Endothelial cell of umbilical vein (primary cell): ENCODE results near the gene NSUN7. TPM values are rescaled to one million over a fixed set of nuclear protein-coding genes. Genes with fewer than 3 reads are reported as not detected.

Source experiments
- BruUV-seq: library from RNA; stranded (reverse); fragments of 400-500 nt; replicated peaks from 2 replicates; lab custom pipeline; 2021; lab: Mats Ljungman, UMichigan
- CTCF ChIA-PET: fragments of 300-600, 350-600 bp; sonication (Branson Sonifier 250); formaldehyde crosslinking; loops from one replicate; lab custom pipeline; 2021; ENCODE audit warnings: antibody characterized with exemption, inconsistent platforms; lab: Charles Lee
- POLR2A ChIA-PET: fragments of 300-600, 350-600 bp; sonication (Branson Sonifier 250); formaldehyde crosslinking; loops from one replicate; lab custom pipeline; 2021; ENCODE audit warnings: antibody characterized with exemption, inconsistent platforms; lab: Charles Lee
- DNase-seq: peaks from one replicate; pipeline ENCODE4 v3.0.0-alpha.2; 2011; ENCODE audit warnings: low read depth, low spot score
- FAIRE-seq: peaks from 2 replicates; lab custom pipeline; 2011; peaks lifted over from hg19 to GRCh38; lab: Jason Lieb, UNC
- H2AFZ ChIP-seq: 2 replicates; pipeline ENCODE4 v1.6.0; 2012; ENCODE audit warnings: low read depth, low read length, control low read depth, inconsistent platforms
- H3K27ac ChIP-seq: 2 replicates; pipeline ENCODE4 v1.5.1; 2011; ENCODE audit warnings: low read depth, mild to moderate bottlenecking, control low read depth, low read length, moderate library complexity; ENCODE audit not compliant: insufficient read depth
- H3K27me3 ChIP-seq, 2 experiments: 2 replicates each; pipeline versions ENCODE4 v1.6.0 to v1.6.1; 2011; ENCODE audit warnings: low read length in 2 of 2, mixed read lengths in 1 of 2; ENCODE audit not compliant: control insufficient read depth in 2 of 2, insufficient read depth in 2 of 2
- H3K36me3 ChIP-seq, 2 experiments: 2 replicates in 1 of 2; 3 replicates in 1 of 2; pipeline ENCODE4 v1.5.1; 2011; ENCODE audit warnings: low read length in 2 of 2, mild to moderate bottlenecking in 1 of 2, moderate library complexity in 1 of 2; ENCODE audit not compliant: control insufficient read depth in 2 of 2, insufficient read depth in 2 of 2; ENCODE audit errors: extremely low read depth in 1 of 2
- H3K4me1 ChIP-seq: 3 replicates; pipeline ENCODE4 v1.5.1; 2011; ENCODE audit warnings: mild to moderate bottlenecking, low read length; ENCODE audit not compliant: control insufficient read depth, insufficient read depth; ENCODE audit errors: extremely low read depth
- H3K4me2 ChIP-seq: 2 replicates; pipeline ENCODE4 v1.6.1; 2011; ENCODE audit warnings: low read length, control low read depth, mixed read lengths; ENCODE audit not compliant: insufficient read depth
- H3K4me3 ChIP-seq, 3 experiments: fragments of 200-600 bp in 1 of 3; sonication (generic), shearing (Covaris generic) in 1 of 3; replicated peaks in 1 of 3; 2 replicates each; pipeline ENCODE4 v1.5.1; 2011 to 2016; ENCODE audit warnings: control low read depth in 3 of 3, low read length in 3 of 3, mild to moderate bottlenecking in 2 of 3, inconsistent platforms in 1 of 3, low read depth in 1 of 3, moderate library complexity in 1 of 3; ENCODE audit not compliant: insufficient read depth in 1 of 3
- H3K79me2 ChIP-seq: 2 replicates; pipeline ENCODE4 v1.6.0; 2012; ENCODE audit warnings: low read length, inconsistent platforms; ENCODE audit not compliant: control insufficient read depth, insufficient read depth
- H3K9ac ChIP-seq: replicated peaks from 2 replicates; pipeline ENCODE3; 2011; ENCODE audit warnings: low read length, control low read depth; ENCODE audit not compliant: insufficient read depth; ENCODE audit errors: extremely low read depth
- H3K9me1 ChIP-seq: replicated peaks from 3 replicates; pipeline ENCODE4 v1.6.0; 2011; ENCODE audit warnings: mild to moderate bottlenecking, low read length; ENCODE audit not compliant: control insufficient read depth, insufficient read depth; ENCODE audit errors: extremely low read depth
- H3K9me3 ChIP-seq: replicated peaks from 2 replicates; pipeline ENCODE4 v1.5.1; 2012; ENCODE audit warnings: low read length, inconsistent platforms; ENCODE audit not compliant: control insufficient read depth, insufficient read depth
- H4K20me1 ChIP-seq: replicated peaks from 2 replicates; pipeline ENCODE3; 2011; ENCODE audit warnings: mild to moderate bottlenecking, low read length; ENCODE audit not compliant: control insufficient read depth, insufficient read depth; ENCODE audit errors: extremely low read depth
- CTCF ChIP-seq, 2 donors: IDR thresholded peaks; 1 replicate in 1 of 2; 2 replicates in 1 of 2; pipeline ENCODE4 v1.5.1; 2011; ENCODE audit warnings: low read length in 2 of 2, mild to moderate bottlenecking in 2 of 2, moderate library complexity in 2 of 2, control low read depth in 1 of 2, inconsistent platforms in 1 of 2, low read depth in 1 of 2; ENCODE audit not compliant: insufficient read depth in 1 of 2; ENCODE audit errors: extremely low read depth in 1 of 2
- EZH2 ChIP-seq: IDR thresholded peaks from 2 replicates; pipeline ENCODE4 v1.6.1; 2012; ENCODE audit warnings: borderline replicate concordance, low read depth, mild to moderate bottlenecking, moderate library complexity, low read length, inconsistent platforms; ENCODE audit not compliant: severe bottlenecking
- FOS ChIP-seq: IDR thresholded peaks from 2 replicates; pipeline ENCODE4 v1.6.1; 2011; ENCODE audit warnings: mild to moderate bottlenecking, low read length, moderate library complexity, borderline replicate concordance; ENCODE audit not compliant: insufficient read depth
- GATA2 ChIP-seq: IDR thresholded peaks from 2 replicates; pipeline ENCODE4 v1.7.0; 2011; ENCODE audit warnings: low read depth, mild to moderate bottlenecking, moderate library complexity, mixed read lengths, low read length; ENCODE audit not compliant: insufficient read length, insufficient read depth
- JUN ChIP-seq: IDR thresholded peaks from 2 replicates; pipeline ENCODE4 v1.6.1; 2011; ENCODE audit warnings: borderline replicate concordance, low read depth; ENCODE audit not compliant: insufficient read length, insufficient read depth
- MYC ChIP-seq: IDR thresholded peaks from one replicate; pipeline ENCODE4 v1.6.1; 2011; ENCODE audit warnings: mild to moderate bottlenecking, low read depth, low read length
- POLR2A ChIP-seq: IDR thresholded peaks from 2 replicates; pipeline ENCODE4 v1.6.1; 2012; ENCODE audit warnings: low read depth, mild to moderate bottlenecking, control low read depth, low read length
- POLR2AphosphoS5 ChIP-seq: IDR thresholded peaks from 2 replicates; pipeline ENCODE4 v1.6.1; 2012; ENCODE audit warnings: low read depth, mild to moderate bottlenecking, control low read depth, low read length, moderate library complexity; ENCODE audit not compliant: insufficient read depth
- dilution Hi-C: fragments of 300-500 bp; cut with MboI; formaldehyde crosslinking; loops from one replicate; pipeline ENCODE4 v1.15.0; 2019; ENCODE audit warnings: low sequenced_read_pairs; ENCODE audit not compliant: extremely low pct_ligation_motif_present
- intact Hi-C: fragments of 100-400 bp; cut with micrococcal nuclease; formaldehyde crosslinking; loops from one replicate; pipeline ENCODE4 v1.10.0; 2022
- polyA plus RNA-seq, 4 experiments: library from polyadenylated mRNA; depleted of rRNA in 3 of 4; stranded (reverse) in 3 of 4; unstranded in 1 of 4; fragments of >200 nt; gene quantifications; 2 replicates each; pipeline versions ENCODE4 v1.2.1 to v1.2.3, GENCODE V29; 2011 to 2012; ENCODE audit warnings: missing spikeins in 1 of 4
- total RNA-seq: library from RNA; stranded (reverse); gene quantifications from 2 replicates; pipeline ENCODE4 v1.2.3, GENCODE V29; 2021
- TF ChIP-seq, protein P1 (sequence below): IDR thresholded peaks from 2 replicates; pipeline ENCODE4 v1.6.1; 2011; ENCODE audit not compliant: insufficient read depth, insufficient read length

The NSUN7 gene
- total and polyA plus RNA-seq, 2 donors (not counting 3 experiments of a cell fraction or from before 2014, with no cell fraction given): 0.03 to 0.20 TPM

DNA sequence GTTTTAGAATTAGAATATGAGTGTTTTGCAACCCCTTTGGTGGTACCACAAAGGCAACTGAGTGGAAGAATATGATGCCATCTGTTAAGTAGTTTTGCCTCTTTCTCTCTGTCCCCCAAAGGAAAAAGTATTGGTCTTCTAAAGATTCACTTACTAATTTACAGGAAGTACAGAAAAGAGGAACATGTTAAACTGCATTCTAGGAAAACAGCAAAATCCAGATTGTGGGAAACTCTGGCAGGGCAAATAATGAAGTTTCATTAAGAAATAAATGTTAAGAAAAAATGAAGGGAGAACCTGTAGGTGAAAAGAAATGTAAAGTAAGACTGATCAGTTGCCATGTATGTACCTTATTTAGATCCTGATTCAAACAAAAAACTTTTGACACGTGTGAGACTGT, 39.3 kb downstream of the NSUN7 start:
- intact Hi-C loops: no loop called here
- CTCF ChIA-PET: no interaction called here
- peaks cover 11 to 13% of the 10 kb centered on the region in 2 experiments for H3K27me3 ChIP-seq
- H3K9me3 ChIP-seq: no peaks in the 10 kb centered on the region
- no TSS peak for BruUV-seq
- TF ChIP-seq GATA2 (no peak), JUN (no peak), CTCF (IDR thresholded peaks at IDR 0.05; ENCODE audit: extremely low read depth in 1 of 2, insufficient read depth in 1 of 2, low read depth in 1 of 2, low read length in 2 of 2) (no peak), POLR2A (no peak), POLR2AphosphoS5 (no peak), FOS (no peak), MYC (no peak), EZH2 (no peak)
- TF ChIP-seq, protein P1, sequence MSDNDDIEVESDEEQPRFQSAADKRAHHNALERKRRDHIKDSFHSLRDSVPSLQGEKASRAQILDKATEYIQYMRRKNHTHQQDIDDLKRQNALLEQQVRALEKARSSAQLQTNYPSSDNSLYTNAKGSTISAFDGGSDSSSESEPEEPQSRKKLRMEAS: no peak
- no peaks in the 10 kb centered on the region for H3K4me1 ChIP-seq
- H3K4me3 ChIP-seq: no peak overlapping the region
- FAIRE-seq: no peak
- no peak overlapping the region for H3K4me2 ChIP-seq
- H4K20me1 ChIP-seq: no peaks in the 10 kb centered on the region
- H3K36me3 ChIP-seq: no peaks in the 10 kb centered on the region
- H3K79me2 ChIP-seq: no peaks in the 10 kb centered on the region
- no peak overlapping the region for H3K27ac ChIP-seq
- H3K9ac ChIP-seq: no peak overlapping the region
- POLR2A ChIA-PET: no interaction called here
- dilution Hi-C loops: no loop called here
- DNase-seq: no peak
- no peak overlapping the region for H2AFZ ChIP-seq
- no peaks in the 10 kb centered on the region for H3K9me1 ChIP-seq
